NT2/D1 (cell line): ENCODE data around the gene GRK5.

ENCODE experiments used
- SUZ12 ChIP-seq: IDR thresholded peaks from 2 replicates; pipeline ENCODE4 v1.6.1; 2011; ENCODE audit not compliant: insufficient read length, insufficient read depth; ENCODE audit errors: extremely low read depth
- YY1 ChIP-seq: IDR thresholded peaks from 2 replicates; pipeline ENCODE4 v1.6.1; 2011; ENCODE audit not compliant: insufficient read length, insufficient read depth

- TF ChIP-seq SUZ12: no peak
- no peak for TF ChIP-seq YY1
These were observed 262.5 kb downstream of the GRK5 start for GRCh38 chr10:119469846-119470245.
